Prostate gland (tissue), 2 donors: ENCODE measurements around the gene ACSF3. TPM values are rescaled to one million over a fixed set of nuclear protein-coding genes. Genes with fewer than 3 reads are reported as not detected.

Experiments used
- DNase-seq: peaks from one replicate; pipeline ENCODE4 v3.0.0-alpha.2; 2019; ENCODE audit warnings: low spot score
- H3K27ac ChIP-seq, 2 donors: fragments of 200-600 bp; sonication (generic); 2 replicates each; pipeline ENCODE4 v1.5.1; 2017 to 2019
- H3K27me3 ChIP-seq: fragments of 200-600 bp; sonication (generic); replicated peaks from 2 replicates; pipeline ENCODE4 v1.5.1; 2019; ENCODE audit not compliant: insufficient read depth
- H3K36me3 ChIP-seq, 2 donors: fragments of 200-600 bp; sonication (generic); 1 replicate in 1 of 2; 2 replicates in 1 of 2; pipeline versions ENCODE4 v1.5.1 to v1.8.1; 2017 to 2019
- H3K4me1 ChIP-seq: fragments of 200-600 bp; sonication (generic); replicated peaks from 2 replicates; pipeline ENCODE4 v1.5.1; 2019
- H3K4me3 ChIP-seq, 2 donors: fragments of 200-600 bp; sonication (generic); 2 replicates each; pipeline ENCODE4 v1.5.1; 2017 to 2019
- H3K9me3 ChIP-seq: fragments of 200-600 bp; sonication (generic); 2 replicates; pipeline ENCODE4 v1.5.1; 2017
- POLR2A ChIP-seq: fragments of 450-650 bp; IDR thresholded peaks from one replicate; pipeline ENCODE4 v1.6.1; 2016; ENCODE audit warnings: antibody characterized with exemption, mild to moderate bottlenecking
- POLR2AphosphoS5 ChIP-seq: sonication (generic); formaldehyde crosslinking; IDR thresholded peaks from one replicate; pipeline ENCODE4 v1.6.1; 2017; ENCODE audit warnings: antibody characterized with exemption
- WGBS: methylation state at CpG from one replicate; pipeline ENCODE4 v1.1.5; 2018; 5-methylcytosine and 5-hydroxymethylcytosine counted together
- intact Hi-C: fragments of 100-400 bp; cut with DNase I; formaldehyde crosslinking; loops from one replicate; pipeline ENCODE4 v1.14.2; 2022
- total RNA-seq, 2 donors: library from RNA; depleted of rRNA; stranded (reverse); fragments of >200 nt; gene quantifications; one replicate each; pipeline ENCODE4 v1.1.0, GENCODE V29; 2016
- TF ChIP-seq, protein P1 (sequence below), 4 experiments: fragments of 200-600 bp in 2 of 4; fragments of 450-650 bp in 2 of 4; sonication (generic) in 2 of 4; IDR thresholded peaks; 1 replicate in 3 of 4; 2 replicates in 1 of 4; pipeline ENCODE4 v1.5.1; 2016 to 2019; ENCODE audit warnings: antibody characterized with exemption in 4 of 4, mild to moderate bottlenecking in 2 of 4, moderate library complexity in 2 of 4

ACSF3 gene
- total RNA-seq, 2 donors from 2014 or later, result 42.1 to 80.5 TPM

DNA sequence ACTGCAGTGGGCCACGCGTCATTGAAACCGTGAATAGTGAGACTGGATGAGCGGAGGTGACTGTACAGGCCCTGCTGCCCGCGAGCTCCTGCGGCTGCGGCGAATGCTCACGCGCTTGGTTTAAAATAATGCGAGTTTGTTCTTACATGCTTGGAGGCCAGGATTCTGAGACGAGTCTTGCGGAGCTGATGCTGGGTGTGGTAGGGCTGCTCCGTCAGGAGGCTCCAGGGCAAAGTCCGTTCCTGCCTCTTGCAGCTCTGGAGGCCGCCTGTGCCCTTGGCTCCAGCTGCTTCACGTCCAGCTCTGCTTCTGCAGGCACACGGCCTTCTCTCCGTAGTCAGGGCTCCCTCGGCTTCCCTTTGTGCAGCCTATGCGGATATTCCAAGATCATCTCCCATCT is 9.5 kb downstream of the ACSF3 start:
- WGBS, result 91% methylated on average over 22 of the region's 22 CpGs
- Histone ChIP-seq H3K27ac (no peak overlapping the region), H3K36me3 (peaks cover 13 to 24% of the 10 kb centered on the region in 2 donors), H3K4me3 (no peak overlapping the region), H3K27me3 (no peaks in the 10 kb centered on the region), H3K4me1 (no peaks in the 10 kb centered on the region), H3K9me3 (no peaks in the 10 kb centered on the region)
- no peak for DNase-seq
- intact Hi-C loops, result no loop called here
- TF ChIP-seq, protein P1, sequence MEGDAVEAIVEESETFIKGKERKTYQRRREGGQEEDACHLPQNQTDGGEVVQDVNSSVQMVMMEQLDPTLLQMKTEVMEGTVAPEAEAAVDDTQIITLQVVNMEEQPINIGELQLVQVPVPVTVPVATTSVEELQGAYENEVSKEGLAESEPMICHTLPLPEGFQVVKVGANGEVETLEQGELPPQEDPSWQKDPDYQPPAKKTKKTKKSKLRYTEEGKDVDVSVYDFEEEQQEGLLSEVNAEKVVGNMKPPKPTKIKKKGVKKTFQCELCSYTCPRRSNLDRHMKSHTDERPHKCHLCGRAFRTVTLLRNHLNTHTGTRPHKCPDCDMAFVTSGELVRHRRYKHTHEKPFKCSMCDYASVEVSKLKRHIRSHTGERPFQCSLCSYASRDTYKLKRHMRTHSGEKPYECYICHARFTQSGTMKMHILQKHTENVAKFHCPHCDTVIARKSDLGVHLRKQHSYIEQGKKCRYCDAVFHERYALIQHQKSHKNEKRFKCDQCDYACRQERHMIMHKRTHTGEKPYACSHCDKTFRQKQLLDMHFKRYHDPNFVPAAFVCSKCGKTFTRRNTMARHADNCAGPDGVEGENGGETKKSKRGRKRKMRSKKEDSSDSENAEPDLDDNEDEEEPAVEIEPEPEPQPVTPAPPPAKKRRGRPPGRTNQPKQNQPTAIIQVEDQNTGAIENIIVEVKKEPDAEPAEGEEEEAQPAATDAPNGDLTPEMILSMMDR (IDR thresholded peaks at IDR 0.05), result no peak
- TF ChIP-seq POLR2AphosphoS5, result no peak
- no peak for TF ChIP-seq POLR2A

DNA sequence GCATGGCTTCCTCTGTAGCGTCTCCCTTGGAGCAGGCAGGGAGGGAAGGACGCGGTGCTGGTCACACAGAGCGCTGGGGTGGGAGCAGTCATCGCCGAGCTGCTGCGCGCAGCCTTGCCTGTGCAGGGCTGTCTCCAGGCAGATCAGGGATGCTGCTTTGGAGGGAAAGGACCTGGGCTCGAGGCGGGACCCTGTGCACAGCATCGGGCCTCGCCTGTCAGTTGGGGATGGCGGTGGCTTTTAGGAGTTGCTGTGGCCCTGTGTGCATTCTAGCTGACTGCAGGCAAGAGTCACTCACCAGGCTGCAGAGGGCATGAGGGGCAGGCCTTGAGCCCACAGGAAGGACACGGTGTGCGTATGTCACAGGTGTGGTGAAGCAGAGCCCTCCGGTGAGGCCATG is 10.1 kb downstream of the ACSF3 start:
- H3K27me3 ChIP-seq, result no peaks in the 10 kb centered on the region
- no peak for DNase-seq
- TF ChIP-seq POLR2A (no peak), POLR2AphosphoS5 (no peak)
- TF ChIP-seq, protein P1 (IDR thresholded peaks at IDR 0.05), result no peak
- no peak overlapping the region for H3K4me3 ChIP-seq
- H3K27ac ChIP-seq, result no peak overlapping the region
- 88% methylated on average over 14 of the region's 16 CpGs for WGBS
- no peaks in the 10 kb centered on the region for H3K9me3 ChIP-seq
- no peaks in the 10 kb centered on the region for H3K4me1 ChIP-seq
- H3K36me3 ChIP-seq, result peaks cover 13 to 24% of the 10 kb centered on the region in 2 donors
- intact Hi-C loops, result no loop called here

DNA sequence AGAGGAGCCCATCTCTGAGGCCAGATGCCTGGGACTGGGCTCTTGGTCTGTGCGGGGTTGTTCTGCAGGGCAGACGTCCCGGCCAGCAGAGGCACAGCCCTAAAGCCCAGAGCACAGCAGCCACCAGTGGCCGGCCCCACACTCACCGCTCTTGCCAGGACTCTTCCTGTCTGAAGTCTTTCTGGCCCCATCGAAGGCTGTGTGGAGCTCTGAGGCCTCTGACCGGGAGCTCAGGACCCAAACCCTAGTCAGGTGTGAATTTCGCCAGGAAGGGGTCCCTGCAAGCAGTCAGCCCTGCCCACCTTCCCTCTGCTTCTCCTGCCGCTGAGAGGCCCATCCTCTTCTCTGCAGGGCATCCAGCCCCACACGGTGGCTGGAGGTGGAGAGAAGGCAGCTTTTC is 10.7 kb downstream of the ACSF3 start:
- H3K27ac ChIP-seq, result no peak overlapping the region
- intact Hi-C loops, result no loop called here
- WGBS, result 87% methylated on average over 9 of the region's 10 CpGs
- H3K36me3 ChIP-seq, result peaks cover 13 to 24% of the 10 kb centered on the region in 2 donors
- no peaks in the 10 kb centered on the region for H3K4me1 ChIP-seq
- TF ChIP-seq POLR2AphosphoS5 (no peak), POLR2A (no peak)
- TF ChIP-seq, protein P1 (IDR thresholded peaks at IDR 0.05), result no peak
- no peaks in the 10 kb centered on the region for H3K27me3 ChIP-seq
- no peak overlapping the region for H3K4me3 ChIP-seq
- H3K9me3 ChIP-seq, result no peaks in the 10 kb centered on the region
- no peak for DNase-seq

DNA sequence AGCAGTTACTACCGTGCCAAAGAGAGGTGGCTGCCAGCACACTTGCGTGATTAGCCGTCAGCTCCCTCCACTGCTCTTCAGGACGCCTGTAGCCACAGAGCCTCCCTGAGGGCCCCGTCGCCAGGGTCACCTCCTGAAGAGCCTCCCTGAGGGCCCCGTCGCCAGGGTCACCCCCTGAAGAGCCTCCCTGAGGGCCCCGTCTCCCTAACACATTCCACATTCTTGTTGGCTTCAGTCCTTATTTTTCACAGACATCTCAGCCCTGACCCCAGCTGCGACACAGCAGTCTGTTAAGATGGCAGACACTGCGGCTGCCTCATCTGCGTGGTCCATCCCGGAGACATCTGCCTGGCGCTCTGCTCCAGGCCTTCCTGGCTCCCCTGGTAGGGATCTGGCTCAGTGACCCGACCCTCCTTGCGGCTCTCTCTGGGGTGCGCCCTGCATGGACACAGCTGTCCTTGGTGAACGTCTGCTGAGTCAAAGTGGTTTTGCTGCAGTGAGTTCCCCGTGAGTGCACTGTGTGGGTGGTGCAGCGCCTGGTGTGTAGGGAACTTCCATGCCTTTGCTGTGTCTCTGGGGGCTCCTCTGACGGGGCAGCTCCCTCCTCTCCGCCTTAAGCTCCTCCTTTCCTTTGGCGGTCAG is 11.4 kb downstream of the ACSF3 start:
- H3K27me3 ChIP-seq, result no peaks in the 10 kb centered on the region
- no peaks in the 10 kb centered on the region for H3K9me3 ChIP-seq
- intact Hi-C loops, result no loop called here
- H3K4me3 ChIP-seq, result no peak overlapping the region
- no peaks in the 10 kb centered on the region for H3K4me1 ChIP-seq
- TF ChIP-seq, protein P1 (IDR thresholded peaks at IDR 0.05), result no peak
- TF ChIP-seq POLR2A (no peak), POLR2AphosphoS5 (no peak)
- DNase-seq, result no peak
- H3K36me3 ChIP-seq, result peaks cover 13 to 24% of the 10 kb centered on the region in 2 donors
- no peak overlapping the region for H3K27ac ChIP-seq
- WGBS, result 82% methylated on average over 23 of the region's 23 CpGs

DNA sequence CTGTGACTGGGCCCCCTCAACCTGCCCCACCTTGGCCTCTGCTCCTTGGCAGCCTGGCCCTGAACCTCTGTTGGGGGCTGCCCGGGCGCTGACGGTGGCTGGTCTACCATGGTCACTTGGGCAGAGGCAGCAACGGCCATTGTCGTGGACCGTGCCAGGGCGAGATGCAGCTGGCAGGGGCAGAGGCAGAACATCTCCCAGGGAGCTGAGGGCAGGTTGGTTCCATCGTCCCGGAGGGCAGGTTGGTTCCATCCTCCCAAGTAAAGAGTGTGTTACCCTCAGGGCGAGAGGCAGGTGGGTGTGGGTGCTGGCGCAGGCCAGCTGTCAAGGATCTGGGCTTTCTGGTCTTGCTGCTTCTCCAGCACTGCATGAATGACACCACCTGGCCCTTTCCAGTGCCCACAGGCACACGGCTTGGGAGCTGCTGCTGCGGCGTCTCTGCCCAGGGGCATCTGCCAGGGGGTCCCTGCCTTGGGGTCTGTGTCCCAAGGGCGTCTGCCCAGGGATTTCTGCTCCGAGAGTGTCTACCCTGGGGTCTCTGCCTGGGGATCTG is 12.0 kb downstream of the ACSF3 start:
- TF ChIP-seq, protein P1 (IDR thresholded peaks at IDR 0.05), result no peak
- TF ChIP-seq POLR2A, result no peak
- TF ChIP-seq POLR2AphosphoS5, result no peak
- no peak overlapping the region for H3K4me3 ChIP-seq
- no peaks in the 10 kb centered on the region for H3K4me1 ChIP-seq
- no peak for DNase-seq
- H3K36me3 ChIP-seq, result peaks cover 13 to 23% of the 10 kb centered on the region in 2 donors
- no peak overlapping the region for H3K27ac ChIP-seq
- H3K9me3 ChIP-seq, result no peaks in the 10 kb centered on the region
- 83% methylated on average over 15 of the region's 16 CpGs for WGBS
- intact Hi-C loops, result no loop called here
- H3K27me3 ChIP-seq, result no peaks in the 10 kb centered on the region
